Lower leg skin (tissue), 4 donors: ENCODE data around the gene OSCP1. TPM values are rescaled to one million over a fixed set of nuclear protein-coding genes. Genes with fewer than 3 reads are reported as not detected.

Experiments
- DNase-seq, 2 donors: peaks; one replicate each; pipeline ENCODE4 v3.0.0-alpha.2; 2019; ENCODE audit warnings: low spot score in 2 of 2
- H3K4me3 ChIP-seq: fragments of 200-600 bp; sonication (generic); 2 replicates; pipeline ENCODE4 v1.5.1; 2017; ENCODE audit warnings: mild to moderate bottlenecking, low read depth; ENCODE audit not compliant: poor library complexity, severe bottlenecking
- POLR2A ChIP-seq, 2 donors: fragments of 450-650 bp; IDR thresholded peaks; one replicate each; pipeline ENCODE4 v1.6.1; 2016 to 2017; ENCODE audit warnings: antibody characterized with exemption in 2 of 2, mild to moderate bottlenecking in 1 of 2, moderate library complexity in 1 of 2
- WGBS, 2 donors: methylation state at CpG; one replicate each; pipeline ENCODE4 v1.1.5; 2018; 5-methylcytosine and 5-hydroxymethylcytosine counted together
- intact Hi-C: fragments of 100-400 bp; cut with DNase I; formaldehyde crosslinking; loops from one replicate; pipeline ENCODE4 v1.15.0; 2023; ENCODE audit warnings: low total_unique reads
- total RNA-seq, 4 donors: library from RNA; depleted of rRNA; stranded (reverse); fragments of >200 nt; gene quantifications; one replicate each; pipeline ENCODE4 v1.1.0, GENCODE V29; 2016
- TF ChIP-seq, protein P1 (sequence below), 3 donors: fragments of 450-650 bp; IDR thresholded peaks; one replicate each; pipeline ENCODE4 v1.5.1; 2016; ENCODE audit warnings: antibody characterized with exemption in 3 of 3, mild to moderate bottlenecking in 3 of 3, moderate library complexity in 2 of 3

OSCP1 gene
- total RNA-seq, 4 donors from 2014 or later: 4.0 to 8.5 (median 4.8) TPM

DNA sequence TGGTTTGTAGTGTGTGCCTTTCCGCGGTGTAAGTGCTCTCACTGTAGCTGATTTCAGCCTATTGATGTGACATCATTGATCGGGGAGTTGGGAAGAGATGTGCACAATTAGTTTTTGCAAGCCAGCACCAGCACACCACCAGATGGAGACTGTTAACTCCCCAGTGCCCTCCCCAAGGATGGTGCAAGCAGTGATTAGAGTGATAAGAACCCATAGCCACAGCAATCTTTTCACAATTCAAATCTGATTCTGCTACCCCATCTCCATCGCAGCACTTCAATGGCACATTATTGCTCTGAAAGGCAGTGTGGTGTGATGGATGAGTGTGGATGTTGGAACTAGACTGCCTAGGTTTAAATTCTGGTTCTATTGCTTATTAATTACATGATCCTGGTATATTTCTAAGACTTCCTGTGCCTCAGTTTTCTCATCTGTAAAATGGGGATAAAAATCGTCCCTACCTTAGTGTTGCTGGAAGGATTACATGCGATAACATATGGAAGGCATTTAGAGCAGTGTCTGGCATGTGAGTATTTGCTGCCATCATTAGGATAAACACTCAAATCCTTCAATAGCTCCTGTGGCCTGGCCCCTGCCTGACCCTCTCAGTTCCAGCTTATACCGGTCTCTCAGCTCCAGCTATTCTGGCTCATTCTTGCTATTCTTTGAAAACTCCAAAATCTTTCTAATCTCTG is 25.8 kb upstream of the OSCP1 start:
- no peak for DNase-seq
- TF ChIP-seq, protein P1, sequence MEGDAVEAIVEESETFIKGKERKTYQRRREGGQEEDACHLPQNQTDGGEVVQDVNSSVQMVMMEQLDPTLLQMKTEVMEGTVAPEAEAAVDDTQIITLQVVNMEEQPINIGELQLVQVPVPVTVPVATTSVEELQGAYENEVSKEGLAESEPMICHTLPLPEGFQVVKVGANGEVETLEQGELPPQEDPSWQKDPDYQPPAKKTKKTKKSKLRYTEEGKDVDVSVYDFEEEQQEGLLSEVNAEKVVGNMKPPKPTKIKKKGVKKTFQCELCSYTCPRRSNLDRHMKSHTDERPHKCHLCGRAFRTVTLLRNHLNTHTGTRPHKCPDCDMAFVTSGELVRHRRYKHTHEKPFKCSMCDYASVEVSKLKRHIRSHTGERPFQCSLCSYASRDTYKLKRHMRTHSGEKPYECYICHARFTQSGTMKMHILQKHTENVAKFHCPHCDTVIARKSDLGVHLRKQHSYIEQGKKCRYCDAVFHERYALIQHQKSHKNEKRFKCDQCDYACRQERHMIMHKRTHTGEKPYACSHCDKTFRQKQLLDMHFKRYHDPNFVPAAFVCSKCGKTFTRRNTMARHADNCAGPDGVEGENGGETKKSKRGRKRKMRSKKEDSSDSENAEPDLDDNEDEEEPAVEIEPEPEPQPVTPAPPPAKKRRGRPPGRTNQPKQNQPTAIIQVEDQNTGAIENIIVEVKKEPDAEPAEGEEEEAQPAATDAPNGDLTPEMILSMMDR (IDR thresholded peaks at IDR 0.05): no peak
- no peak for TF ChIP-seq POLR2A (IDR thresholded peaks at IDR 0.05)
- WGBS, 2 donors: 86 to 91% methylated on average over 7 of the region's 7 CpGs
- H3K4me3 ChIP-seq: no peak overlapping the region
- intact Hi-C loops: no loop called here

DNA sequence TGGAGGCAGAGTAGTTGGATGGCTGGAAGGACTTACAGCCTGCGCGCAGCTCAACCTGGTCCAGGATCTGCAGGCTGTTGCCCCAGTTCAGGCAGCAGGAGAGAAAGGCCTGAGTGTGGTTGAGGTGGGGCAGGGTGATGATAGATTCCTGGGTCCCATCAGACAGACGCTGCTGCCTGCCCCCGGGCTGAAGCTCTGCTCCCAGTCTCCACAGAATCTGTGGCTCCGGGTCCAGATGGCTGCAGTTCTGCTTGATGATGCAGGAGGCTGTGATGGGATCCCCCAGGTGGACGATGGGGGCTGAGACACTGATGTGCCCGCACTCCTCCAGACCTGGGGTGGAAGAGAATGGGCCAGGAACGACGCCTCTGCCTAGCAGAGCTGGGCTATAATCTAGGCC is 25.1 kb upstream of the OSCP1 start:
- intact Hi-C loops: no loop called here
- WGBS, 2 donors: 56 to 68% methylated on average over 7 to 8 of the region's 9 CpGs
- DNase-seq: no peak
- H3K4me3 ChIP-seq: no peak overlapping the region
- no peak for TF ChIP-seq POLR2A (IDR thresholded peaks at IDR 0.05)
- TF ChIP-seq, protein P1 (IDR thresholded peaks at IDR 0.05): no peak

- TF ChIP-seq, protein P1 (IDR thresholded peaks at IDR 0.05): no peak
- no peak for TF ChIP-seq POLR2A (IDR thresholded peaks at IDR 0.05)
- DNase-seq: no peak
- H3K4me3 ChIP-seq: no peak overlapping the region
- 78% methylated on average over 6 of the region's 6 CpGs for WGBS, 2 donors
- intact Hi-C loops: no loop called here
These were observed 22.4 kb upstream of the OSCP1 start for GRCh38 chr1:36472656-36473055.

DNA sequence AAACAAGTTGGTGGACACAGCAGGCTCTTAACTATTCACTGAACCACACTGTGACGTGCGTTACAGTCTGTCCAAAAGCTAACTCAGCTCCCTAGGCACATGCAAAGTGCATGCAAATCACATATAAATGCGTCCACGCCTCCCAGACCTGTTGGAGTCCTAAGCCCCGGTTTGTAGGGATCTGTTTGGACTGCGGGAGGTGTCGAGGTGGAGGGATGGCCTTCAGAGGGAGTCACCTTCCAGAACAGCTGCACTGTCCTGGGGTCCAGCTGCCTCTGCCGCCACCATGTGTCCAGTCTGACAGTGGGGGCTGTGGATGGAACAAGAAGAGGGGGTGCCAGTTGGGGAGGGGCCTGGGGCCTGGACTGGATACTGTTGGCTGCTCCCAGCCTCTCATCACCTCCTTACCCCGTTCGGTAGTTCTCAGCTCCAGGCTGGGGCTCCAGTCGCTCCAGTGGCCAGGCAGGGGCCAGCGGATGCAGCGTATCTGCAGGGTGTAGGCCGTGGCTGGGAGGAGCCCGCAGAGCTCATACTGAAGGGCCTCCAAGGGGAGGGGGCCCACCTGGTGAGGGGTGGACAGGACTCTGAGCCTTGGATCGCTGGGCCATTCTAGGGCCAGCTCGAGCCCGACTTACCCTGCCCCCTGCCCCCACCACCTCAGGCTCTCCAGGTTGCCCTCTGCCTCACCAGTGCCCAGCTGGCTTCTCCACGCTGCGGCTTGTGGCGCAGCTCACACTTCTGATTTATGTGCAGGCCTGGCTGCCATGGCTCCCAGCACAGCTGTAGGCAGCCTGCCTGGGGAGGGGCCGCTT is 21.8 kb upstream of the OSCP1 start:
- intact Hi-C loops: no loop called here
- TF ChIP-seq, protein P1 (IDR thresholded peaks at IDR 0.05): no peak
- no peak for TF ChIP-seq POLR2A (IDR thresholded peaks at IDR 0.05)
- WGBS, 2 donors: 66 to 73% methylated on average over 18 of the region's 22 CpGs
- H3K4me3 ChIP-seq: no peak overlapping the region
- DNase-seq: no peak

DNA sequence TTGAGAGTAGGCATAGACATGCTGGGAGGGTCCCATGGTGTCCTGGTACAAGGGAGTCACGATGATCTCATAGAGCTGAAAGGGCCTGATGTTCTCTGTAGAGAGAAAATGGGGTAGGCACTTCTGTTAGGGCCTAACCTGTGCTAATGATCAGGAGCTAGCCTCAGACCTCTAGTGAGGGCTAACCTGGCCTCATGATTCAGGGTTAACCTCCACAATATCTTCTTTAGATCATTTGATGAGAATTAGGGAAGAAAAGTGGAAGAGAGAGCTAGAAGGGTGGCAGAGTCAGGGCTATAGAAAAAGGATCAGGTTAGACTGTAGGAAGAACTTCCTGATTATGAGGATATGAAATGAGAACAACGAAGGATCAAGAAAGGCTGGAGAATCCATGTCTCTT is 18.9 kb upstream of the OSCP1 start:
- 57 to 89% methylated on average over 2 of the region's 2 CpGs for WGBS, 2 donors

More for the DNA sequence above, 18.9 kb upstream of the OSCP1 start:
- no peak for DNase-seq
- H3K4me3 ChIP-seq: no peak overlapping the region
- intact Hi-C loops: no loop called here
- TF ChIP-seq POLR2A (IDR thresholded peaks at IDR 0.05): no peak
- TF ChIP-seq, protein P1 (IDR thresholded peaks at IDR 0.05): no peak
